Measurements from ENCODE around the gene AP2S1.
A peak's percentile ranks its signal among the peaks of the same experiment; 100 is the strongest.
"Not testable (repeated sequence)": the region's sequence is repeated elsewhere in the genome, so short reads cannot be mapped to it uniquely, and the experiment has no call there.

AP2S1 gene

GRCh38 chr19:46866407-46867136, 15.9 kb upstream of the AP2S1 start:
- no peak for DNase-seq

GRCh38 chr19:46863818-46864629, 13.4 kb upstream of the AP2S1 start:
- DNase-seq: no peak

GRCh38 chr19:46862974-46863632, 12.5 kb upstream of the AP2S1 start:
- no peak for DNase-seq

GRCh38 chr19:46862503-46862834, 11.8 kb upstream of the AP2S1 start:
- DNase-seq: no peak

GRCh38 chr19:46861691-46862502, 11.3 kb upstream of the AP2S1 start:
- DNase-seq: no peak

GRCh38 chr19:46860846-46861690, 10.4 kb upstream of the AP2S1 start, which contains the start of gene ARHGAP35:
TSS of gene ARHGAP35 (plus strand) at chr19:46860997. CDS start at chr19:46918676, 57,679 bp downstream.
- DNase-seq: no peak

- peak; percentile 95 for DNase-seq
These were observed 9.6 kb upstream of the AP2S1 start for GRCh38 chr19:46860125-46860845.

- no peak for DNase-seq
These were observed 9.0 kb upstream of the AP2S1 start for GRCh38 chr19:46859637-46860124.

- peak; percentile 91 for DNase-seq
These were observed 5.7 kb upstream of the AP2S1 start for GRCh38 chr19:46856062-46857022.

- not testable (repeated sequence) for DNase-seq
These were observed 4.1 kb upstream of the AP2S1 start for GRCh38 chr19:46854698-46855097.

GRCh38 chr19:46852830-46853229, 2.2 kb upstream of the AP2S1 start:
- DNase-seq: no peak

GRCh38 chr19:46849610-46850009, 1.0 kb downstream of the AP2S1 start:
- no peak for DNase-seq

- no peak for DNase-seq
These were observed 2.3 kb downstream of the AP2S1 start for GRCh38 chr19:46848389-46848788.

GRCh38 chr19:46847528-46847927, 3.1 kb downstream of the AP2S1 start:
- no peak for DNase-seq

GRCh38 chr19:46845959-46846459, 4.6 kb downstream of the AP2S1 start:
- no peak for DNase-seq

- no peak for DNase-seq
These were observed 6.6 kb downstream of the AP2S1 start for GRCh38 chr19:46844067-46844489.

- no peak for DNase-seq
These were observed 7.9 kb downstream of the AP2S1 start for GRCh38 chr19:46842791-46843190.

- no peak for DNase-seq
These were observed 9.1 kb downstream of the AP2S1 start for GRCh38 chr19:46841458-46842083.

GRCh38 chr19:46840498-46840942, 10.1 kb downstream of the AP2S1 start:
- no peak for DNase-seq
